Measurements from ENCODE around the gene TSKU. TPM values are rescaled to one million over a fixed set of nuclear protein-coding genes. Genes with fewer than 3 reads are reported as not detected.

The TSKU gene
- total and polyA plus RNA-seq, 9 of the 15 experiments (the other 6 are each of a cell fraction or from before 2014, with no cell fraction given): 0.60 to 11.9 (median 8.4) TPM

- TF ChIP-seq DDX20 (tag; IDR thresholded peaks at IDR 0.05; ENCODE audit: low read depth) (no peak), ATF7 (IDR thresholded peaks at IDR 0.05) (0 out of 2 replicates have a peak, but pooled peaks have one; percentile 25), ZNF217 (CRISPR knock-in tag; IDR thresholded peaks at IDR 0.05) (no peak), YBX1 (IDR thresholded peaks at IDR 0.05) (no peak), UBTF (IDR thresholded peaks at IDR 0.05; ENCODE audit: borderline replicate concordance in 1 of 2, low read depth in 2 of 2, low read length in 2 of 2) (no peak), ETV1 (tag; conservative IDR thresholded peaks at IDR 0.05; ENCODE audit: low read depth) (no peak), ZNF407 (IDR thresholded peaks at IDR 0.05; ENCODE audit: low read depth) (no peak), ZKSCAN1 (IDR thresholded peaks at IDR 0.05; ENCODE audit: low read depth, low read length) (no peak), SLC30A9 (CRISPR knock-in tag; IDR thresholded peaks at IDR 0.05) (no peak), ELF1 (tag; IDR thresholded peaks at IDR 0.05) (peak; percentile 32; the same call in 1 of the 2 replicates), ELF4 (CRISPR knock-in tag; IDR thresholded peaks at IDR 0.05) (no peak), ZNF134 (CRISPR knock-in tag; conservative IDR thresholded peaks at IDR 0.05) (no peak), SPI1 (IDR thresholded peaks at IDR 0.05; ENCODE audit: borderline replicate concordance, low read depth, low read length) (peak; percentile 79)
- TF ChIP-seq, protein P1, sequence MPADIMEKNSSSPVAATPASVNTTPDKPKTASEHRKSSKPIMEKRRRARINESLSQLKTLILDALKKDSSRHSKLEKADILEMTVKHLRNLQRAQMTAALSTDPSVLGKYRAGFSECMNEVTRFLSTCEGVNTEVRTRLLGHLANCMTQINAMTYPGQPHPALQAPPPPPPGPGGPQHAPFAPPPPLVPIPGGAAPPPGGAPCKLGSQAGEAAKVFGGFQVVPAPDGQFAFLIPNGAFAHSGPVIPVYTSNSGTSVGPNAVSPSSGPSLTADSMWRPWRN (IDR thresholded peaks at IDR 0.05; ENCODE audit: low read depth): no peak
- TF ChIP-seq, protein P2, sequence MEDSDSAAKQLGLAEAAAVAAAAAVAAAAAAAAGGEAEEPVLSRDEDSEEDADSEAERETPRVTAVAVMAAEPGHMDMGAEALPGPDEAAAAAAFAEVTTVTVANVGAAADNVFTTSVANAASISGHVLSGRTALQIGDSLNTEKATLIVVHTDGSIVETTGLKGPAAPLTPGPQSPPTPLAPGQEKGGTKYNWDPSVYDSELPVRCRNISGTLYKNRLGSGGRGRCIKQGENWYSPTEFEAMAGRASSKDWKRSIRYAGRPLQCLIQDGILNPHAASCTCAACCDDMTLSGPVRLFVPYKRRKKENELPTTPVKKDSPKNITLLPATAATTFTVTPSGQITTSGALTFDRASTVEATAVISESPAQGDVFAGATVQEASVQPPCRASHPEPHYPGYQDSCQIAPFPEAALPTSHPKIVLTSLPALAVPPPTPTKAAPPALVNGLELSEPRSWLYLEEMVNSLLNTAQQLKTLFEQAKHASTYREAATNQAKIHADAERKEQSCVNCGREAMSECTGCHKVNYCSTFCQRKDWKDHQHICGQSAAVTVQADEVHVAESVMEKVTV (CRISPR knock-in tag; IDR thresholded peaks at IDR 0.05): no peak
Measured at GRCh38 chr11:76825726-76826396, 42.7 kb downstream of the TSKU start (continued).

All from K562 (cell line).